ENCODE data around the gene USE1.

The USE1 gene

DNA sequence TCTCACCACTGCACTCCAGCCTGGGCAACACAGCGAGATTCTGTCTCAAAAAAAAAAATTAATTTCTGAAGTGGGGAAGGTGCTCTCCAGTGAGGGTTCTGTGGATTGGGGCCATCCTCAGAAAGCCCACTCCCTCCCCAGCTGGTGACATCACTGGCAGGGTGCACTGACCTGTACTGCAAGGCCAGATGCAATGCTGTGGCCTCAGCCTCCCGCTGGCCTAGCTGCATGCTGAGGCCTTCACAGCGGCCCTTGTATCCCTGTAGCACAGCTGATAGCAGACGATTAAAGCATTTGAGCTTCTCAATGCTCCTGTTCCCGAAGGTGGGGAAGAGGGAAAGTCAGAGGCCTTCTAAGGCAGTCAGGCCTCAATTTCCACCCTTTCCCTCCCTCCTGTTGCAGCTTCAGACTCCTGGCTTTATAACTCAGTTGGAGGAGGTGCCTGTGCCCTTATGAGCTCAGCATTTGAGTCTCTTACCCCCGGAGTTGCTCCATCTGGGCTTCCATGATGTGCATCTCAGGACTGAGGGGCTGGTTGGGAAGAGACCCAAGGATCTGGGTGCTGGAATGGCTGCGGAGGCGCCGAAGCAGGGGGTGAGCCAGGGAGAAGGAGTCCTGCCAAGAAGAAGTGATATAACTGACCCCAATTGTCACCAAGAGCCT is 44.1 kb downstream of the USE1 start:
- no peak for DNase-seq

DNA sequence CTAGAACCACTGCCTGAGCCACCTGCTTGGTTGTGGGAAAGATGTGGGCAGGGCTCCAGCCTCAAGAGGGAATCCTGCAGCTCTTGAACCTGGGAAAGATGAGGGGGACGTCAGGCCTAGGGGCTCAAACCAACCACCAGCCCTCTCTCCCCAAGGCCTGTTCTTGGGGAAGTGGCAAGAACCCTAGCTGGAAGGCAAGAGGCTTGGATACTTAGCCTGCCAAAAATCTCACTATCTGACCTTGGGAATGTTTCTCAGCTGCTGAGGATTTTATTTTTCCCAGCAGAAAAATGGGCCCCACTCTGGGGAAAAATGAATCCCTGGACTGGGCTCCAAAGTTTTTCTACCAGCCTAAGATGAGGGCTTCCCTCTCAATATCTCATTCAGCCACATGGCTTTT is 44.8 kb downstream of the USE1 start:
- no peak for DNase-seq

DNA sequence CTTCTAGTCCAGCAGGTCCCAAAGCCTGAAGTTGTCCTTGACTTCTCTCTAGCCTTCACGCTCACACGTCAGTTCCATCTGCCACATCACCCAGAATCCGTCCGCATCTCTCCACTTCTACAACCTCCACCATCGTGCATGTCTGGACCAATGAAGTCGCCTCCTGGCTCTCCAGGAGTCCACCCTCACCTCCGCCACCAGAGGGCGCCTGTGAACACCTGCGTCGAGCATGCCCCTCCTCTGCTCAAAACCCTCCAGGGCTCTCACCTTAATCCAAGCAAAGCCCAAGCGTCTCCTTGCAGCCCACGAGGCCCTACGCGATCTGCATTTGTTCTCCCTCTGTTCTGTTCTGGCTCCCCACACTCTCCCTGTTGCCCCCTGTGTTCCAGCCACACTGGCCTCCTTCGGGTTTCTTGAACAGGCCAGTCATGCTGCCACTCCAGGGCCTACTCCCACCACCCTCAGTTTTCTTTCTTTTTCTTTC is 45.7 kb downstream of the USE1 start:
- peak; percentile 82 for DNase-seq

DNA sequence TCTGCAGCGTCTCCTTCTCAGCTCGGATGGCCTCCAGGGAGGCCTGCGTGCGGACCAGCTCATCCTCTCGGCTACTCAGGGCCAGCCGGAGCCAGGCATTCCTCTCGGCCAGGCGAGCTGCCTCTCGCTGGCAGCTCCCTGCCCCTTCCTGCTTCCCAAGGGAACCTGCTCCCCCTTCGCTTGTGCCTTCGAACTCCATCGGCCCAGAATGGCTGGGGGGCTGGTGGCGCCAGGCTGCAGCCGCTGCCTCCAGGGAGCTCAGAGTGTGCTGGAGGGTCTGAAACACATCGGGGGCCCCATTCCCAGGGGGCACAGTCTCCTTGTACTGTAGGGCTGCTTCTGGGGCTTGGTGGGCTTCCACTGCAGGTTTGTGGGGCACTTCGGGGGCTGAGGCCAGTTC is 47.4 kb downstream of the USE1 start:
- no peak for DNase-seq

DNA sequence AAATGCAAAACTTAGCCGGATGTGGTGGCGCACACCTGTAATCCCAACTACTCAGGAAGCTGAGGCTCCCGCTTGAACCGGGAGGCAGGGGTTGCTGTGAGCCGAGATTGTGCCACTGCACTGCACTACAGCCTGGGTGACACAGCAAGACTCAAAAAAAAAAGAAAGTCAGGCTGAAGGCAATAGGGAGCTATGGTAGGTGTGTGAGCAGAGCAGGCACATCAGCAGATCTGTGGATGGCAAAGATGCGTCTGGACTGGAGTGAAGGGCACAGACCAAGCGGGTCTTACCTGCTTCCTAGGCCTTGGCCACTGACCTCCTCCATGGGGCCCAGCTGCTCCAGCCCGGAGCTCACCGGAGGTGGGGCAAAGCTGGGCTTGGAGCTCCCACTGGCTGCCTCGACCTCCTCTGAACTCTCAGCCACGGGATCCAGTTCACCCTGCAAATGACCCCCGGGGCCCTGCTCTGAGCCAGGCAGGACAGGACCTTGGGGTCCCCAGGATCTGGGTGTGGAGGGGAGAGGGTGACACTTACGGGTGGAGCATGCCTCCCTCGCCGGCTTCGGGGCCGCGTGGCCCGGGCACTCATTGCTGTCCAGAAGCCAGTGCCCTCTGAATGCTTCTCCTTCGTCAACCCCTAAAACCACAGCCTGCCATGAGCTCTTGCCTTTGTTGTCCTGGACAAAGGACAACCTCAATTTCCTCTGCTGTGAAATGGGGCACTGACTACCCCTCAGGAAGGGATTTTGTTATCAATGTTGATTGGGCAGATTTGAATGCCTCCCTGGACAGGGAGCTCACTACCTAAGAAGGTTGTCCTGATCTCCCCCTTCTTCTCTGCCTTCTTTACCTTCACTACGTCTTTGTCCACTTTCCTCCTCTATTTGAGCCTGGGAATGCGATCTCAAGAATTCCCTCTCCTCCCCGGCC is 48.8 kb downstream of the USE1 start:
- DNase-seq, result no peak

DNA sequence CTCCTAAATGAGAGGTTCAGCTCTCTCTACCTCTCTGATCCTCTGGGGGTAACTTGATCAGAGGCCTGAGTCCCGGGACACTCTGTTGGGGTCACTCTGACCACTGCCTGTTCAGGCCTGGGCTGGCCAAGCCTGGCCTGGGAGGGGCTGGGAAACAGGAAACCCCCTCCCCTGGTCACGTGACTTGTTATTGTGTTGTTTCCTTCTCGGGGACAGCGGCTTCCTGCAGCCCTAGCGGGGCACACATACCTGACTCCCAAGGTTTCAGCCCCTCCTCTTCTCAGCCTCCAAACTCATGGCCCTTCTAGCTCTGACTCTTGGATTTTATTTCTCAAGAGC is 49.5 kb downstream of the USE1 start, which contains the start of gene USHBP1:
Gene USHBP1, minus strand, starts transcription at position 105 of the 339 bp plus-strand sequence. CDS start 446 bp downstream, outside the sequence.
- no peak for DNase-seq

DNA sequence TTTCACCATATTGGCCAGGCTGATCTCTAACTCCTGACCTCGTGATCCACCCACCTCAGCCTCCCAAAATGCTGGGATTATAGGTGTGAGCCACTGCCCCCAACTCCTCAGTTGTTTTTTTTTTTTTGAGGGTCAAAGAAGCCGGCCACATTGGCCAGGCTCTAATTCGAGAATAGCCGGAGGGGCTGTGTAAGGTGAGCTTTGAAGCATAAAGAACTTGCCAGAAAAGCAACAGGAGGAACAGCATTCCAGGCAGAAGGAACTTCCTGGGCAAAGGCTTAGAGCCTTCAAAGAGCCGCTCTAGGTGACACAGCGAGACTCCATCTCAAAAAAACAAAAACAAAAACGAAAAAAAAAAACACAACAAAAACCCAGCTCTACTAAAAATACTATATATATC is 50.9 kb downstream of the USE1 start:
- DNase-seq, result no peak

DNA sequence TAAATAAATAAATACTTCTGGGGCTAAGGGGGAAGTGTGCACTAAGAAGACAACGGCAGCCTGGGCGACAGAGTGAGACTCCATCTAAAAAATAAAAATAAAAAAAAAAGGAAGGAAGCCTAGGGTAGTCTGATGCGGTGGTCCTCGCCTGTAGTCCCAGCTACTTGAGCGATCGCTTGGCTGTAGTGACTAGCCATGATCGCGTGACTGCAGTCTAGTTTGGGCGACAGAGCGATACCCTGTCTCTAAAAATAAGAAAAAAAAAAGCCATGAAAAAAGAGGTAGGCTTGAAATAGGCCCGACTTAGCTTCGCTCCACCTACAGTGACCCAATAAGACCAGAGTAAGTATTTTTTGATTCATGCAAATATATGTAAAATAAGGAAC is 51.4 kb downstream of the USE1 start:
- no peak for DNase-seq

DNA sequence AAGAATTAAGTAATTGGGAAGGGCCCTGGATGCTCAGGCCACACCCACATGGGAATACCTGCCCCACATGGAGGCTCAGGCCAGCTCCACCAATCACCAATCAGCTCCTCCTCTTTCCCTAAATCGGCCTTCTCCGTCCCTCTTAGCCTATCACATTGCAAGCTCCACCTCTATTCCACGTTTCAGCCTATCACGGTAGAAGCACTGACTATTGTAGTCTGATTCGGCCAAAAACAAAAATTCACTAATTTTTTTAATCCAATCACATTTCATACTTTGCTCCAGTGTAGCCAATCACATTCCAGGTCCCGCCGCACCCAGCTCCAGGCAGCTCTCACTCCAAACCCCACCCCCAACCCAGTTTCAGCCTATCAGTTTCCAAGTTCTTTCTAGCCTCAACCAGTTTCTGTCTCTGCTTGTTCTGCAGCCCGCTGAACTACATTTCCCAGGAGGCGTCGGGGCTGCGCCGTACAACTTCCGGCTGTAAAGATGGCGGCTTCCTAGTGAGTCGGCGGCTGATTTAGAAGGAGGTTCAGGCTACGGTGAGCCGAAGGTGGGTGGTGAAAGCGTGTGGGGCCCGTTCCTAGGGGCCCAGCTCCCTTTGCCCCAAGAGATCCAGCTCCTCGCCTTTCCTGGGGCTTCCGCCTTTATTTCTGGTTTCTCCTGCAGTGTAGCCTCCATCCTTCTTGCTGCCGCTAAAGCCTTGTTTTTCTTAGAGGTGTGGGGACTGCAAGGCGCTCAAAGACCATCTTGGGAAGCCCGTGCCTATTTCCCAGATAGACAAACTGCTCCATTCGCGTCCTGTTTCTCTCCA is 52.0 kb downstream of the USE1 start, which contains the start of gene BABAM1:
Gene BABAM1, plus strand, starts transcription at position 469 of the 814 bp plus-strand sequence. CDS start 1,364 bp downstream, outside the sequence.
- peak; percentile 89 for DNase-seq

DNA sequence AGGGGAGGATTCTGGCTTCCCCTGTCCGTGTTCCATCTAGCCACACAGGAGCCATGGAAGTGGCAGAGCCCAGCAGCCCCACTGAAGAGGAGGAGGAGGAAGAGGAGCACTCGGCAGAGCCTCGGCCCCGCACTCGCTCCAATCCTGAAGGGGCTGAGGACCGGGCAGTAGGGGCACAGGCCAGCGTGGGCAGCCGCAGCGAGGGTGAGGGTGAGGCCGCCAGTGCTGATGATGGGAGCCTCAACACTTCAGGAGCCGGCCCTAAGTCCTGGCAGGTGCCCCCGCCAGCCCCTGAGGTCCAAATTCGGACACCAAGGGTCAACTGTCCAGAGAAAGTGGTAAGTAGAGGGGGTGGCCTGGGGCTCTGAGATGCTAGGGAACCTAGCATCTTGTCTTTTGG is 53.6 kb downstream of the USE1 start:
- no peak for DNase-seq

All from effector CD8-positive, alpha-beta T cell (primary cell).